ENCODE data around the gene EMX2. TPM values are rescaled to one million over a fixed set of nuclear protein-coding genes. Genes with fewer than 3 reads are reported as not detected.

EMX2 gene
- total and polyA plus RNA-seq, 2 donors (not counting 3 experiments of a cell fraction or from before 2014, with no cell fraction given): not detected

DNA sequence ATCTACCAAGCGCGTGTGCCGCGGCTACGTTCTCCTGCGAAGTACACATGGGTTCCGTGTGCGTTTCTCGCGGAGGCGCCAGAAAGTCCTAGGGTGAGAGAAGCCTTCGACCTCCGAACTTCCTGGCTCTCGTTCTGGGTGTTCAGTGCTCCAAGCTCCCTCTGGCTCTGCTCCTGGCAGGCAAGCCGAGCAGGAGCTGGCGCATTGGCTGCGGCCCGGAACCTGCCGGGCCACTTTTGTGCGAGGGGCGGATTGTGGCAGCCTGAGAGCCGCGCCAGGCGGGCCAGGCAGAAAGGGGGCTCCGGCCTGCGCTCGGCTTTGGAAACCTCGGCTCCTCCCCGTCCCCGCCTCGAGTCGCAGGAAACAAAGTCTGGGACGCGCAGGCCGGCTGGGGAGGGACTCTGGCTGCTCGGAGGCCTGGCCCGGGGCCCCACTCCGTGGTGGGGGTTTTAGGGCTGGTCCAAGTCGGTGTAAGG, 9.6 kb downstream of the EMX2 start:
- Histone ChIP-seq H3K9me3 (replicated peaks; ENCODE audit: control insufficient read depth, insufficient read depth, low read length) (no peaks in the 10 kb centered on the region), H4K20me1 (replicated peaks; ENCODE audit: control insufficient read depth, extremely low read depth, insufficient read depth, low read length) (no peaks in the 10 kb centered on the region), H3K79me2 (ENCODE audit: control insufficient read depth, insufficient read depth, low read length) (no peaks in the 10 kb centered on the region), H3K27me3 (ENCODE audit: control insufficient read depth in 2 of 2, insufficient read depth in 2 of 2, low read length in 2 of 2) (peaks cover 63 to 73% of the 10 kb centered on the region in 2 experiments), H3K4me2 (ENCODE audit: insufficient read depth, low read length) (no peak overlapping the region), H3K9me1 (replicated peaks; ENCODE audit: control insufficient read depth, extremely low read depth, insufficient read depth, low read length) (no peaks in the 10 kb centered on the region), H3K36me3 (ENCODE audit: control insufficient read depth in 2 of 2, extremely low read depth in 1 of 2, insufficient read depth in 2 of 2, low read length in 2 of 2) (no peaks in the 10 kb centered on the region), H3K27ac (ENCODE audit: insufficient read depth, low read depth, low read length) (no peak overlapping the region), H3K4me1 (ENCODE audit: control insufficient read depth, extremely low read depth, insufficient read depth, low read length) (no peaks in the 10 kb centered on the region), H3K9ac (replicated peaks; ENCODE audit: extremely low read depth, insufficient read depth, low read length) (no peak overlapping the region), H2AFZ (ENCODE audit: low read depth, low read length) (no peak overlapping the region), H3K4me3 (replicated peaks in 1 of 3; ENCODE audit: insufficient read depth in 1 of 3, low read depth in 1 of 3, low read length in 3 of 3) (no peak overlapping the region)
- no peak for FAIRE-seq
- ChIA-PET CTCF (interaction anchor here (1.1 to 2.4 kb wide), 2 partner anchors 15 to 109 kb away, joined by 3 to 7 read pairs; no protein-coding TSS in a partner anchor), POLR2A (no interaction called here)
- intact Hi-C loops (cut with micrococcal nuclease): no loop called here
- DNase-seq (ENCODE audit: low read depth, low spot score): no peak
- no TSS peak for BruUV-seq (replicated peaks)
- peak; percentile 75 for TF ChIP-seq EZH2 (IDR thresholded peaks at IDR 0.05; ENCODE audit: borderline replicate concordance, low read depth, low read length, severe bottlenecking)
- TF ChIP-seq FOS (IDR thresholded peaks at IDR 0.05; ENCODE audit: borderline replicate concordance, insufficient read depth, low read length): no peak
- dilution Hi-C loops (cut with MboI; ENCODE audit: extremely low pct_ligation_motif_present, low sequenced_read_pairs): no loop called here

DNA sequence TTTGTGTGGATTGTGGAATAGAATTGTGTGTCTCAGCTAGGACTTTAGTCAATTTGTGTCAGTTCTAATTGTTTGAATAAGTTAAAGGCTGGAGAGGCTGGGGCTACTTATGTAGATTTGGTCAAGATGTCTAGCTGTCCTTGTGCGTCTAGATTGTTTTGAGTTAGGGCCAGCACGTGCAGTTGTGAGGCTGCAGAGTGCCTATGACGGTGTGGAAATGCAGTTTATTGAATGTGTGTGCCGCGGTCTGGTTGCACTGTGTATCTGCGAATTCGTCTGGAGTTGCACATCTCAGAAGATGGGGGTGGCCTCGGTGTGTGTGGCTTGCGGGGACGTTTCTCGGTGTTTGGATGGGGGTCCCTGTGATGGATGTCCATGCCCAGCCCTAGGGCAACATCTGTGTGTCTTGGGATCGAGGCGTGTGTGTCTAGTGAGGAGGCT, 10.2 kb downstream of the EMX2 start:
- no peaks in the 10 kb centered on the region for H3K36me3 ChIP-seq (ENCODE audit: control insufficient read depth in 2 of 2, extremely low read depth in 1 of 2, insufficient read depth in 2 of 2, low read length in 2 of 2)
- H2AFZ ChIP-seq (ENCODE audit: low read depth, low read length): no peak overlapping the region
- intact Hi-C loops (cut with micrococcal nuclease): no loop called here
- no peak overlapping the region for H3K4me2 ChIP-seq (ENCODE audit: insufficient read depth, low read length)
- H3K9me1 ChIP-seq (replicated peaks; ENCODE audit: control insufficient read depth, extremely low read depth, insufficient read depth, low read length): no peaks in the 10 kb centered on the region
- no peak for FAIRE-seq
- POLR2A ChIA-PET: no interaction called here
- BruUV-seq (replicated peaks): no TSS peak
- peaks cover 58 to 68% of the 10 kb centered on the region in 2 experiments for H3K27me3 ChIP-seq (ENCODE audit: control insufficient read depth in 2 of 2, insufficient read depth in 2 of 2, low read length in 2 of 2)
- no peak overlapping the region for H3K27ac ChIP-seq (ENCODE audit: insufficient read depth, low read depth, low read length)
- CTCF ChIA-PET: interaction anchor here (1.1 kb wide), 1 partner anchor 110 kb away, joined by 3 read pairs; no protein-coding TSS in a partner anchor
- TF ChIP-seq, protein P1, sequence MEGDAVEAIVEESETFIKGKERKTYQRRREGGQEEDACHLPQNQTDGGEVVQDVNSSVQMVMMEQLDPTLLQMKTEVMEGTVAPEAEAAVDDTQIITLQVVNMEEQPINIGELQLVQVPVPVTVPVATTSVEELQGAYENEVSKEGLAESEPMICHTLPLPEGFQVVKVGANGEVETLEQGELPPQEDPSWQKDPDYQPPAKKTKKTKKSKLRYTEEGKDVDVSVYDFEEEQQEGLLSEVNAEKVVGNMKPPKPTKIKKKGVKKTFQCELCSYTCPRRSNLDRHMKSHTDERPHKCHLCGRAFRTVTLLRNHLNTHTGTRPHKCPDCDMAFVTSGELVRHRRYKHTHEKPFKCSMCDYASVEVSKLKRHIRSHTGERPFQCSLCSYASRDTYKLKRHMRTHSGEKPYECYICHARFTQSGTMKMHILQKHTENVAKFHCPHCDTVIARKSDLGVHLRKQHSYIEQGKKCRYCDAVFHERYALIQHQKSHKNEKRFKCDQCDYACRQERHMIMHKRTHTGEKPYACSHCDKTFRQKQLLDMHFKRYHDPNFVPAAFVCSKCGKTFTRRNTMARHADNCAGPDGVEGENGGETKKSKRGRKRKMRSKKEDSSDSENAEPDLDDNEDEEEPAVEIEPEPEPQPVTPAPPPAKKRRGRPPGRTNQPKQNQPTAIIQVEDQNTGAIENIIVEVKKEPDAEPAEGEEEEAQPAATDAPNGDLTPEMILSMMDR (IDR thresholded peaks at IDR 0.05; ENCODE audit: extremely low read depth in 1 of 2, insufficient read depth in 1 of 2, low read depth in 1 of 2, low read length in 2 of 2): no peak
- TF ChIP-seq MYC (IDR thresholded peaks at IDR 0.05; ENCODE audit: low read depth, low read length) (no peak), EZH2 (IDR thresholded peaks at IDR 0.05; ENCODE audit: borderline replicate concordance, low read depth, low read length, severe bottlenecking) (peak; percentile 14)
- no peaks in the 10 kb centered on the region for H3K4me1 ChIP-seq (ENCODE audit: control insufficient read depth, extremely low read depth, insufficient read depth, low read length)
- DNase-seq (ENCODE audit: low read depth, low spot score): no peak
- no peaks in the 10 kb centered on the region for H4K20me1 ChIP-seq (replicated peaks; ENCODE audit: control insufficient read depth, extremely low read depth, insufficient read depth, low read length)
- H3K4me3 ChIP-seq (replicated peaks in 1 of 3; ENCODE audit: insufficient read depth in 1 of 3, low read depth in 1 of 3, low read length in 3 of 3): no peak overlapping the region
- H3K9ac ChIP-seq (replicated peaks; ENCODE audit: extremely low read depth, insufficient read depth, low read length): no peak overlapping the region
- H3K9me3 ChIP-seq (replicated peaks; ENCODE audit: control insufficient read depth, insufficient read depth, low read length): no peaks in the 10 kb centered on the region
- dilution Hi-C loops (cut with MboI; ENCODE audit: extremely low pct_ligation_motif_present, low sequenced_read_pairs): no loop called here
- no peaks in the 10 kb centered on the region for H3K79me2 ChIP-seq (ENCODE audit: control insufficient read depth, insufficient read depth, low read length)
